WERI-Rb-1 (cell line): ENCODE results near the gene MAP1A.
"Not testable (repeated sequence)": the region's sequence is repeated elsewhere in the genome, so short reads cannot be mapped to it uniquely, and the experiment has no call there.

Source experiments
- DNase-seq: peaks from one replicate; pipeline ENCODE4 v3.0.0-alpha.2; 2020
- H3K27ac ChIP-seq: fragments of 250-450 bp; sonication (Bioruptor Pico); 2 replicates; pipeline ENCODE4 v1.5.1; 2020; ENCODE audit warnings: mild to moderate bottlenecking, moderate library complexity
- H3K27me3 ChIP-seq: fragments of 250-450 bp; sonication (Bioruptor Pico); 2 replicates; pipeline ENCODE4 v1.5.1; 2021; ENCODE audit warnings: mild to moderate bottlenecking, low read depth, moderate library complexity; ENCODE audit not compliant: insufficient read depth, severe bottlenecking
- H3K36me3 ChIP-seq: fragments of 250-450 bp; sonication (Bioruptor Pico); 2 replicates; pipeline ENCODE4 v1.5.1; 2020; ENCODE audit warnings: mild to moderate bottlenecking, moderate library complexity
- H3K4me3 ChIP-seq: 2 replicates; pipeline ENCODE4 v1.5.1; 2011; ENCODE audit warnings: low read depth, mild to moderate bottlenecking, control low read depth, low read length
- H3K9me3 ChIP-seq: fragments of 250-450 bp; sonication (Bioruptor Pico); 2 replicates; pipeline ENCODE4 v1.5.1; 2021; ENCODE audit warnings: mild to moderate bottlenecking, moderate library complexity; ENCODE audit not compliant: severe bottlenecking
- TF ChIP-seq, protein P1 (sequence below): IDR thresholded peaks from 2 replicates; pipeline ENCODE4 v1.5.1; 2011; ENCODE audit warnings: low read depth, mild to moderate bottlenecking, control low read depth, inconsistent platforms, low read length

MAP1A gene

DNA sequence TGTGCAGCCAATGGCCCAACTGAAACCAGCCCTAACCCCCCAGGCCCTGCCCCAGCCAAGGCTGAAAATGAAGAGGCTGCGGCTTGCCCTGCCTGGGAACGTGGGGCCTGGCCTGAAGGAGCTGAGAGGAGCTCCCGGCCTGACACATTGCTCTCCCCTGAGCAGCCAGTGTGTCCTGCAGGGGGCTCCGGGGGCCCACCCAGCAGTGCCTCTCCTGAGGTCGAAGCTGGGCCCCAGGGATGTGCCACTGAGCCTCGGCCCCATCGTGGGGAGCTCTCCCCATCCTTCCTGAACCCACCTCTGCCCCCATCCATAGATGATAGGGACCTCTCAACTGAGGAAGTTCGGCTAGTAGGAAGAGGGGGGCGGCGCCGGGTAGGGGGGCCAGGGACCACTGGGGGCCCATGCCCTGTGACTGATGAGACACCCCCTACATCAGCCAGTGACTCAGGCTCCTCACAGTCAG lies 11.2 kb downstream of the MAP1A start:
- peaks cover 14% of the 10 kb centered on the region for H3K36me3 ChIP-seq
- H3K27ac ChIP-seq, result no peak overlapping the region

DNA sequence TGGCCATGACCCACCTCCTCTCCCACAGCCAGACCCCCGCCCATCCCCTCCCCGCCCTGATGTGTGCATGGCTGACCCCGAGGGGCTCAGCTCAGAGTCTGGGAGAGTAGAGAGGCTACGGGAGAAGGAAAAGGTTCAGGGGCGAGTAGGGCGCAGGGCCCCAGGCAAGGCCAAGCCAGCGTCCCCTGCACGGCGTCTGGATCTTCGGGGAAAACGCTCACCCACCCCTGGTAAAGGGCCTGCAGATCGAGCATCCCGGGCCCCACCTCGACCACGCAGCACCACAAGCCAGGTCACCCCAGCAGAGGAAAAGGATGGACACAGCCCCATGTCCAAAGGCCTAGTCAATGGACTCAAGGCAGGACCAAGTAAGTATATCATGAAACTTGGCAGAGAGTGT lies 11.7 kb downstream of the MAP1A start:
- H3K4me3 ChIP-seq, result no peak overlapping the region
- no peak overlapping the region for H3K27ac ChIP-seq
- H3K9me3 ChIP-seq, result no peaks in the 10 kb centered on the region
- no peaks in the 10 kb centered on the region for H3K27me3 ChIP-seq
- no peak for DNase-seq
- H3K36me3 ChIP-seq, result peaks cover 12% of the 10 kb centered on the region
- TF ChIP-seq, protein P1, sequence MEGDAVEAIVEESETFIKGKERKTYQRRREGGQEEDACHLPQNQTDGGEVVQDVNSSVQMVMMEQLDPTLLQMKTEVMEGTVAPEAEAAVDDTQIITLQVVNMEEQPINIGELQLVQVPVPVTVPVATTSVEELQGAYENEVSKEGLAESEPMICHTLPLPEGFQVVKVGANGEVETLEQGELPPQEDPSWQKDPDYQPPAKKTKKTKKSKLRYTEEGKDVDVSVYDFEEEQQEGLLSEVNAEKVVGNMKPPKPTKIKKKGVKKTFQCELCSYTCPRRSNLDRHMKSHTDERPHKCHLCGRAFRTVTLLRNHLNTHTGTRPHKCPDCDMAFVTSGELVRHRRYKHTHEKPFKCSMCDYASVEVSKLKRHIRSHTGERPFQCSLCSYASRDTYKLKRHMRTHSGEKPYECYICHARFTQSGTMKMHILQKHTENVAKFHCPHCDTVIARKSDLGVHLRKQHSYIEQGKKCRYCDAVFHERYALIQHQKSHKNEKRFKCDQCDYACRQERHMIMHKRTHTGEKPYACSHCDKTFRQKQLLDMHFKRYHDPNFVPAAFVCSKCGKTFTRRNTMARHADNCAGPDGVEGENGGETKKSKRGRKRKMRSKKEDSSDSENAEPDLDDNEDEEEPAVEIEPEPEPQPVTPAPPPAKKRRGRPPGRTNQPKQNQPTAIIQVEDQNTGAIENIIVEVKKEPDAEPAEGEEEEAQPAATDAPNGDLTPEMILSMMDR, result no peak

More for the DNA sequence above, 11.2 kb downstream of the MAP1A start:
- no peaks in the 10 kb centered on the region for H3K9me3 ChIP-seq
- H3K27me3 ChIP-seq, result no peaks in the 10 kb centered on the region
- TF ChIP-seq, protein P1, result no peak
- DNase-seq, result no peak
- H3K4me3 ChIP-seq, result no peak overlapping the region

DNA sequence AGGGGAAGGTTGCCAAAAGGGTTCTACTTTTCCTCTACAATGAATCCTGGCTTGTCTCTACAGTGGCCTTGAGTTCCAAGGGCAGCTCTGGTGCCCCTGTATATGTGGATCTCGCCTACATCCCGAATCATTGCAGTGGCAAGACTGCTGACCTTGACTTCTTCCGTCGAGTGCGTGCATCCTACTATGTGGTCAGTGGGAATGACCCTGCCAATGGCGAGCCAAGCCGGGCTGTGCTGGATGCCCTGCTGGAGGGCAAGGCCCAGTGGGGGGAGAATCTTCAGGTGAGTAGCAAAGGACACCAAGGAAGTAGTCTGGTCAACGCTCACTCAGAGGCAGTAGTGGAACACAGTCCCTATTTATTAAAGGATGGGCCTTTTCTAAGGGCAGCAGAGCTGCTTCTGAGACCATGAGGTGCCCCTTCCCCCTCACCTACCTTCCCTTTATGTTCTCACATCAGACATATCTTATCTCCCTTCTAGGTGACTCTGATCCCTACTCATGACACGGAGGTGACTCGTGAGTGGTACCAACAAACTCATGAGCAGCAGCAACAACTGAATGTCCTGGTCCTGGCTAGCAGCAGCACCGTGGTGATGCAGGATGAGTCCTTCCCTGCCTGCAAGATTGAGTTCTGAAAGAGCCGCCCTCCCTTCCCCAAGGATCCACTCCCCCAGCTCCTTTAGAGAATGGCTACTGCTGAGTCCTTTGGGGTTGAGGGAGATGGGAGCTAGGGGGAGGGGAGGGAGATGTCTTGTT lies 12.4 kb downstream of the MAP1A start:
- TF ChIP-seq, protein P1, result no peak
- Histone ChIP-seq H3K9me3 (no peaks in the 10 kb centered on the region), H3K4me3 (no peak overlapping the region), H3K27ac (no peak overlapping the region), H3K27me3 (no peaks in the 10 kb centered on the region), H3K36me3 (peaks cover 17% of the 10 kb centered on the region)
- DNase-seq, result no peak

DNA sequence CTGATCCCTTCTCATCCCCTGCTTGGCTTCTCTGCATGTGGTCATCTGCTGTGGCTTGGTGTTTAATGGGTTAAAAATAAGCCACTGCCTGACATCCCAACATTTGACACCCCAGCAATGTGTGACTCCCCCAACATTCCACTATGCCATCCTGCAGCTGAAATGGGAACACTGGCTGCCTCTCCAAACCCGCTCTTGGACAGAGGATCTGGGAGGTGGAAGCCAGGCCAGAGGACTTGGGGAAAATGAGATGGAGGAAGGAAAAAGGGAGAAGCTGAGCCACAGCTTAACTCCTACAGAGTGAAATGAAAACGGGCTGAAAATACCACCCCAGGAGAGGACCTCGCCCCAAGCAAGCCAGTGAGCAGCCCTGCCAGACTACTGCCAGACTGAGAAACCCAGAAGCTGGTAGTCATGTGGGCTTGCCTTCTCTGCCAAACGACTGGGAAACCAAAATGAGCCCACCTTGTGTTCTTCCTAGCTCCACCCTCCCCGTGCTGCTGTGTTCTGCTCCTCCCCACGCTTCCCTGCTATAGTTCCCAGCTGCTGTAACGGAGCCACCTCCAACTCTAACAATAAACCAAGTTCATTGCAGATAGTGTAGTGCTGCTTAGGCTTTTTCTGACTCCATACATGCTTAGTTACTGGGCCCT lies 13.7 kb downstream of the MAP1A start:
- Histone ChIP-seq H3K27ac (no peak overlapping the region), H3K36me3 (peaks cover 17% of the 10 kb centered on the region), H3K27me3 (no peaks in the 10 kb centered on the region), H3K9me3 (no peaks in the 10 kb centered on the region), H3K4me3 (no peak overlapping the region)
- TF ChIP-seq, protein P1, result no peak
- no peak for DNase-seq

DNA sequence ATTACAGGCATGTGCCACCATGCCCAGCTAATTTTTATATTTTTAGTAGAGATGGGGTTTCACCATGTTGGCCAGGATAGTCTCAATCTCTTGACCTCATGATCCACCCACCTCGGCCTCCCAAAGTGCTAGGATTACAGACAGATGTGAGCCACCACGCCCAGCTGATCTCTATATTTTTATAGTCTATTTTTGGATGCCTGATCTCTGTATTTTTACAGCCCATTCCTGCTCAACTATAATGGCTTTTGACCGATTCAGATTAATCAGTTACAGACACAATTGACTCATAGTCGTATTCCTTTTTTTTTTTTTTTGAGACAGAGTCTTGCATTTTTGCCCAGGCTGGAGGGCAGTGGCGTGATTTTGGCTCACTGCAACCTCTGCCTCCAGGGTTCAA lies 15.4 kb downstream of the MAP1A start:
- H3K27me3 ChIP-seq, DNase-seq, H3K4me3 ChIP-seq, H3K9me3 ChIP-seq, H3K27ac ChIP-seq: not testable (repeated sequence)
- peaks cover 17% of the 10 kb centered on the region for H3K36me3 ChIP-seq

DNA sequence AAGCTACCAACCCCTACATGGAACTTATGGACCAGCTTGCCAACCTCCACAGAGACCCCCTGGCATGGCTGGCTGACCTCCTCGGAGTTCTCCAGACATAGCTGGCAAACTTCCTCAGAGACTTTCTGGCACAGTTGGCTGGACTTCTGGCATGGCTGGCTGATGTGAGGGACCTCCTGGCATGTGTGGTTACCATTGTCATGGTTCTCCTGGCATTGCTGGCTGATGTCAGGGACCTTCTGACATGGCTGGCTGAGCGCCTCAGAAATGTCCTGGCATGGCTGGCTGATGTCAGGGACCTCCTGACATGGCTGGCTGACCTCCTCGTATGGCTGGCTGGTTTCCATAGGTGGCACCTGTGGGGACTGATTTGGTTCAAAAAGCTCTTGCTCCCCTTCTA lies 17.5 kb downstream of the MAP1A start:
- H3K9me3 ChIP-seq, result no peaks in the 10 kb centered on the region
- H3K27ac ChIP-seq, result no peak overlapping the region
- H3K36me3 ChIP-seq, result peaks cover 17% of the 10 kb centered on the region
- H3K4me3 ChIP-seq, result no peak overlapping the region
- DNase-seq, result no peak
- no peaks in the 10 kb centered on the region for H3K27me3 ChIP-seq
- TF ChIP-seq, protein P1, result no peak
